GM21526 (cell line): Measurements from ENCODE around the gene RSBN1.
"Not testable (repeated sequence)": the region's sequence is repeated elsewhere in the genome, so short reads cannot be mapped to it uniquely, and the experiment has no call there.

Experiments
- ATAC-seq: cut with Tn5 transposase; IDR thresholded peaks from one replicate; pipeline ENCODE4 v1.9.1; 2021; ENCODE audit warnings: moderate library complexity; ENCODE audit not compliant: unreplicated experiment, low FRiP score

Gene RSBN1

GRCh38 chr1:113749402-113749801, 62.9 kb downstream of the RSBN1 start:
- ATAC-seq = no peak

- no peak for ATAC-seq
Measured at GRCh38 chr1:113747376-113747775, 64.9 kb downstream of the RSBN1 start.

- no peak for ATAC-seq
Measured at GRCh38 chr1:113745425-113745824, 66.9 kb downstream of the RSBN1 start.

- no peak for ATAC-seq
Measured at GRCh38 chr1:113744114-113744513, 68.2 kb downstream of the RSBN1 start.

GRCh38 chr1:113742515-113742914, 69.8 kb downstream of the RSBN1 start:
- ATAC-seq = no peak

GRCh38 chr1:113734357-113735055, 77.8 kb downstream of the RSBN1 start:
- no peak for ATAC-seq

GRCh38 chr1:113732802-113733201, 79.5 kb downstream of the RSBN1 start:
- ATAC-seq = no peak

- ATAC-seq = no peak
Measured at GRCh38 chr1:113721010-113721409, 91.3 kb downstream of the RSBN1 start.

GRCh38 chr1:113718621-113719020, 93.7 kb downstream of the RSBN1 start:
- ATAC-seq = not testable (repeated sequence)

GRCh38 chr1:113717506-113717905, 94.8 kb downstream of the RSBN1 start:
- not testable (repeated sequence) for ATAC-seq

- ATAC-seq = no peak
Measured at GRCh38 chr1:113714606-113715269, 97.5 kb downstream of the RSBN1 start.
